ENCODE measurements around the gene CEP83. TPM values are rescaled to one million over a fixed set of nuclear protein-coding genes. Genes with fewer than 3 reads are reported as not detected.

Gene CEP83
- total and polyA plus RNA-seq, 2 donors (not counting 1 experiment from before 2014, with no cell fraction given), result 4.0 to 24.8 TPM

DNA sequence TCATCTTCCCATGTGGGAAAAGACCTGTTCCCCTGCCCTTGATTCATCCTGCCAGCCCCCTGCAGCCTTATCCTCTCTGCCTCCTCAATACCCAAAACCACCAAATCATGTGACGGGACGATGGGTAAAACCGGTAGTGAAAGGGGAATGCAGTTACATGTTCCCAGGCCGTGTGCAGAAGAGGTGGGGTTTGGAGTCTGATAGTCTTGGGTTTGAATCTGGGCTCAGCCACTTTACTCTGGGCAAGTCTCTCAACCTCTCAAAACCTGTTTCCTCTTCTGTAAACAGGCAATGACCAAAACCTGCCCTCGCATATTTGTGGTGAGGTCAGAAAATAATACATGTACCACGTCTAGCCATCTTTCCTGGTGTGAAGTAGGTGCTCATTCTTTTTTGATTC lies 188.3 kb downstream of the CEP83 start:
- intact Hi-C loops (cut with micrococcal nuclease), result no loop called here
- no peak for TF ChIP-seq EZH2 (IDR thresholded peaks at IDR 0.05; ENCODE audit: borderline replicate concordance, insufficient read depth, low read depth, low read length, poor library complexity, severe bottlenecking)
- TF ChIP-seq, protein P1, sequence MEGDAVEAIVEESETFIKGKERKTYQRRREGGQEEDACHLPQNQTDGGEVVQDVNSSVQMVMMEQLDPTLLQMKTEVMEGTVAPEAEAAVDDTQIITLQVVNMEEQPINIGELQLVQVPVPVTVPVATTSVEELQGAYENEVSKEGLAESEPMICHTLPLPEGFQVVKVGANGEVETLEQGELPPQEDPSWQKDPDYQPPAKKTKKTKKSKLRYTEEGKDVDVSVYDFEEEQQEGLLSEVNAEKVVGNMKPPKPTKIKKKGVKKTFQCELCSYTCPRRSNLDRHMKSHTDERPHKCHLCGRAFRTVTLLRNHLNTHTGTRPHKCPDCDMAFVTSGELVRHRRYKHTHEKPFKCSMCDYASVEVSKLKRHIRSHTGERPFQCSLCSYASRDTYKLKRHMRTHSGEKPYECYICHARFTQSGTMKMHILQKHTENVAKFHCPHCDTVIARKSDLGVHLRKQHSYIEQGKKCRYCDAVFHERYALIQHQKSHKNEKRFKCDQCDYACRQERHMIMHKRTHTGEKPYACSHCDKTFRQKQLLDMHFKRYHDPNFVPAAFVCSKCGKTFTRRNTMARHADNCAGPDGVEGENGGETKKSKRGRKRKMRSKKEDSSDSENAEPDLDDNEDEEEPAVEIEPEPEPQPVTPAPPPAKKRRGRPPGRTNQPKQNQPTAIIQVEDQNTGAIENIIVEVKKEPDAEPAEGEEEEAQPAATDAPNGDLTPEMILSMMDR (IDR thresholded peaks at IDR 0.05), result no peak
- Mint-ChIP-seq H3K27ac (peak overlapping the region; percentile 8), H3K4me3 (no peak overlapping the region), H3K27me3 (no peaks in the 10 kb centered on the region), H3K9me3 (ENCODE audit: insufficient read depth) (no peaks in the 10 kb centered on the region), H3K4me1 (peaks cover 46% of the 10 kb centered on the region)
- Histone ChIP-seq H3K9ac (ENCODE audit: low read length) (no peak overlapping the region), H2AFZ (ENCODE audit: insufficient read depth, low read depth, low read length, poor library complexity, severe bottlenecking) (no peak overlapping the region), H3K79me2 (ENCODE audit: control insufficient read depth, insufficient read depth, low read length) (peaks cover 3% of the 10 kb centered on the region), H3K27ac (ENCODE audit: low read length in 2 of 2) (peak overlapping the region in 1 of 2 donors; percentile 49), H3K36me3 (replicated peaks in 1 of 2; ENCODE audit: control extremely low read depth in 1 of 2, control insufficient read depth in 1 of 2, extremely low read depth in 1 of 2, insufficient read depth in 2 of 2, low read length in 1 of 2) (peaks cover 0 to 16% of the 10 kb centered on the region in 2 experiments), H3K27me3 (replicated peaks in 1 of 4; ENCODE audit: control extremely low read depth in 1 of 4, control insufficient read depth in 3 of 4, insufficient read depth in 4 of 4, low read length in 3 of 4) (no peaks in the 10 kb centered on the region), H3K4me2 (replicated peaks; ENCODE audit: low read depth, low read length, poor library complexity, severe bottlenecking) (no peak overlapping the region), H4K20me1 (ENCODE audit: control insufficient read depth, insufficient read depth, low read length, poor library complexity, severe bottlenecking) (no peaks in the 10 kb centered on the region), H3K4me3 (ENCODE audit: control extremely low read depth in 1 of 5, extremely low read depth in 1 of 5, insufficient read depth in 1 of 5, low read depth in 2 of 5, low read length in 4 of 5) (no peak overlapping the region), H3K4me1 (ENCODE audit: control insufficient read depth in 2 of 2, insufficient read depth in 2 of 2, low read length in 2 of 2) (peaks cover 24 to 32% of the 10 kb centered on the region in 2 donors), H3K9me3 (ENCODE audit: control extremely low read depth in 1 of 3, control insufficient read depth in 2 of 3, insufficient read depth in 1 of 3, low read length in 2 of 3) (peaks cover 0 to 4% (median 0%) of the 10 kb centered on the region in 3 donors)
- ChIA-PET POLR2A (no interaction called here), CTCF (interaction anchor here (1.1 kb wide), 1 partner anchor 9 kb away, joined by 3 read pairs; no protein-coding TSS in a partner anchor)
- ATAC-seq (ENCODE audit: low read depth) (no peak), DNase-seq (no peak)
- no CpG with 5 or more reads among the region's 6 CpGs for WGBS (ENCODE audit: insufficient coverage)

DNA sequence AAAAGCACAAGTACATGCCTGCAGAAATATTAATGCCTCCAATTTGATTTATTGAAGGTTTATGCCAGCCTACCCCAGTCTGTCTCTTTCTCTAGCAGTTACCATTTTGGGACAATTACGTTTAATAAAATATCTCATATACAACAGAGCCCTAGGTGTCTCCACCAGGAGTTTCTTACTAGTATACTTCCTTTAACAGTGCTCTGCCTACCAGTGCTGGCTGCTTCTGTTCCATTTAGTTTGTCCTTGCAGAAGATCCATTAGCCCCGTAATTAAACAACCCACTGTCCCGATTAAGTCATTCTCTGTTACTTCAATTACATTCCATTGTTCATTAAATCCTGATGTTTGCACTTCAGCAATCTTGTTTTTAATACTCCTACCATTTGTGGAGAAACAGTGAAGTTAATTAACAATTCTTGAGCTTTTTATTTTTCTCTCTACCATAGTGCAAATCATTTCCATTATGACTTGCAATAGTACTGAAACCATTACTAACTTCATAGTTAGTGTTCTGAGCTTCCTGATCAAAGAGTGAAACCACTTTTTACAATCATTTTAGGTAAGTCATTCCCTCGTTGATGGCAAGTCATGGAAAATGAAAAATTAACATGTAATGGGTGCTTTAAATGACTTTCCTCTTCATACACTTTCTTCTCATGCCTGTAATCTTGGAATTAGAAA lies 190.2 kb downstream of the CEP83 start:
- H3K9me3 Mint-ChIP-seq (ENCODE audit: insufficient read depth), result no peaks in the 10 kb centered on the region
- peaks cover 3% of the 10 kb centered on the region for H3K79me2 ChIP-seq (ENCODE audit: control insufficient read depth, insufficient read depth, low read length)
- DNase-seq (no peak), ATAC-seq (ENCODE audit: low read depth) (no peak)
- ChIA-PET CTCF (interaction anchor here (0.6 kb wide), 1 partner anchor 267 kb away, joined by 4 read pairs; no protein-coding TSS in a partner anchor), POLR2A (no interaction called here)
- no peak overlapping the region for H2AFZ ChIP-seq (ENCODE audit: insufficient read depth, low read depth, low read length, poor library complexity, severe bottlenecking)
- H3K9me3 ChIP-seq (ENCODE audit: control extremely low read depth in 1 of 3, control insufficient read depth in 2 of 3, insufficient read depth in 1 of 3, low read length in 2 of 3), result peaks cover 0 to 4% (median 0%) of the 10 kb centered on the region in 3 donors
- H3K4me1 Mint-ChIP-seq, result peaks cover 55% of the 10 kb centered on the region
- H3K4me1 ChIP-seq (ENCODE audit: control insufficient read depth in 2 of 2, insufficient read depth in 2 of 2, low read length in 2 of 2), result peaks cover 31 to 37% of the 10 kb centered on the region in 2 donors
- no peak overlapping the region for H3K27ac ChIP-seq (ENCODE audit: low read length in 2 of 2)
- no peaks in the 10 kb centered on the region for H3K27me3 Mint-ChIP-seq
- no peak overlapping the region for H3K4me2 ChIP-seq (replicated peaks; ENCODE audit: low read depth, low read length, poor library complexity, severe bottlenecking)
- no peak overlapping the region for H3K4me3 ChIP-seq (ENCODE audit: control extremely low read depth in 1 of 5, extremely low read depth in 1 of 5, insufficient read depth in 1 of 5, low read depth in 2 of 5, low read length in 4 of 5)
- 100% methylated on average over 2 of the region's 4 CpGs for WGBS (ENCODE audit: insufficient coverage)
- no peak for TF ChIP-seq EZH2 (IDR thresholded peaks at IDR 0.05; ENCODE audit: borderline replicate concordance, insufficient read depth, low read depth, low read length, poor library complexity, severe bottlenecking)
- TF ChIP-seq, protein P1 (IDR thresholded peaks at IDR 0.05), result no peak
- H3K36me3 ChIP-seq (replicated peaks in 1 of 2; ENCODE audit: control extremely low read depth in 1 of 2, control insufficient read depth in 1 of 2, extremely low read depth in 1 of 2, insufficient read depth in 2 of 2, low read length in 1 of 2), result peaks cover 0 to 24% of the 10 kb centered on the region in 2 experiments
- no peak overlapping the region for H3K9ac ChIP-seq (ENCODE audit: low read length)
- no peak overlapping the region for H3K4me3 Mint-ChIP-seq
- intact Hi-C loops (cut with micrococcal nuclease), result no loop called here
- no peaks in the 10 kb centered on the region for H3K27me3 ChIP-seq (replicated peaks in 1 of 4; ENCODE audit: control extremely low read depth in 1 of 4, control insufficient read depth in 3 of 4, insufficient read depth in 4 of 4, low read length in 3 of 4)
- H3K27ac Mint-ChIP-seq, result no peak overlapping the region
- no peaks in the 10 kb centered on the region for H4K20me1 ChIP-seq (ENCODE audit: control insufficient read depth, insufficient read depth, low read length, poor library complexity, severe bottlenecking)
